GM04503 (cell line): ENCODE measurements around the gene TCHP.

Experiments used
- DNase-seq: peaks from one replicate; pipeline ENCODE4 v3.0.0-alpha.2; 2012; ENCODE audit warnings: low read depth

Gene TCHP

DNA sequence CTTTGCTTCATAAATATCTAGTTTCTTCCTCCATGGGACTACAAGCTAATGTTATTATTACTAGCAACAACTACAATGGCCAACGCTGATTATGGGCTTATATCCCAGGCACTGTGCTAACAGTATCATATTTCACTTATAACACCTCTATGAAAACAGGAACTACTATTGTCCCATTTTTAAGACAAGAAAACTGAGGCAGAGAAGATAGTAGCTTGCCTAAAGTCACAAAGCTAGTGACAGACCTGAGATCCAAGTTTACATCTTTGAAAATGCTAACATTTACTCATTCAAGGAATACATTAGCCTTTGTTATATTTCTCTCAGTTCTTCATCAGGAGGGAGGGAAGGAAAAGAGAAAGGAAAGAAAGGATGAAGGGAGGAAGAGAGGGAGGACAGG lies 63.3 kb downstream of the TCHP start:
- DNase-seq: no peak

DNA sequence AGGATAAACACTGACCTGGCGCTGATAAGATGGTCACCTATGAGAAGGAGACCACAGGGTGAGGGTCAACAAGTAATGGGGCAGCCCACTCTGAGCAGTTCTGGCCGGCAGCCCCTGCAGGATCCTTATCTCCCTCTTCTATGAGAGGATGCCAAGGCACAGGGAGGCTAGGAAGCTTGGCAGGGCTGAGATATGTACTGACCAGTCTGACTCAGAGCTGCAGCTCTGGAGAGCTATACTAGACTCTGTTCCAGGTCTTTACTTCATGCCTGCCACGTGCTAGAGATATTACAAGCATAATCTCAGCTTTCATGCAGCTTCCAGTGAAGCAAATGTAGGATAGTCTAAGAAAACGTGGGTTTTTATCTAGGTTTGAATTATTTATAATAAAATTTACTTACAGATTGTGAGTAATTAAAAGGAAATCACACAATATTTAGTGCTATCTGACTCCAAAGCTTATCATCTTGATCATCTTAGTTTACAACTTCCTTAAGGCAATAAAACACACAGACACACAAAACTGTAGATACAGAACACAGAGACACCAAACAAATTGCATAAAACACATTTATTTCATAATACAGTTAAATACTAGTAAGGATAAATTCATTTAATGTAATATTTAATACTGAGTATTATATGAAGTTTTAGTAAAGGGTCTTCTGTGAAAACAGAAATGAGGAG lies 63.8 kb downstream of the TCHP start:
- DNase-seq: no peak

DNA sequence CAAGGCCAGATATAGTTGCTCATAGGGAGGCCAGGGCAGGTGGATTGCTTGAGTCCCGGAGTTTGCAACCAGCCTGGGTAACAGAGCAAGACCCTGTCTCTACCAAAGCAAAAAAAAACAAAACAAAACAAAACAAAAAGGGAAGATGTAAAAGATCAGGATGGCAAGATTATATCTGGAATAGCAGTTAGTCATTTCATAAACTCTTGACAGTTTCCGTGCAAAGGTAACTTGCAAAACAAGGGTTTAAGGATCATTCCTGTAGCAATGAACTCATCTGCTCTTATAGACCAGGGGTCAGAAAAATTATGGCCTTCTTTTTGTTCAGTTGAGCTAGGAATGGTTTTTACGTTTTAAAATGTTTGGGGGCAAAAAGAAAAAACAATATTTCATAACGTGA lies 66.5 kb downstream of the TCHP start:
- no peak for DNase-seq

DNA sequence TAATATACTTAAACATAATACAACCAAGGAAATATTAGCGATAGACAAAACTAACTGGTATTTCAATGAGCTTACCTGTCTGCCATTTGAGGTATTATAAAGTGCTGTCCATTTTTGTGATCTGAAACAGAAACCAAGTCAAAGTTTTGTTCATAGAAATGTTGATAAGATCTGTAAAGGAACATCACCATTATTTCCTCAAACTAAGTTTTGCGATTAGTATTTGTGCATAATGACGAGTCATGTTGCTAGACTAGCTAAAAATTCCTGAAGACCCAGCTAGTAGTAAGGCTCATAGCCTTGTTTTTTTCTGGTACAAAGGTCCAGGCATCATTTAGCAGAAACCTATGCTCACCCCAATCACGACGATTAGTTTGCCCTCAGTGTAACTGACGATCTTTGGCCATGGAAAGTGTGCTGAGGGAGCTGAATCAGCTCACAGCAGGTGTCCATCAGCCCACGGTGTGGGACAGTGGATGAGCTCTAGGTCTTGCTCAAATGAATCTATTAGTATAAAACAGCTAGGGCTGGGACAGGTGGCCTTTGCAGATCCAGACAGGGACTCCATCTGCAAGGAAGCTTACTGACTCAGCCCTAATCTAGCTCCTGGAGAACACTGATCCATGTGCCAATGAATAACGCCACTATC lies 67.4 kb downstream of the TCHP start:
- DNase-seq: no peak
